Loucy (cell line): Measurements from ENCODE around the gene NCF4.

Experiments used
- H2AFZ ChIP-seq: fragments of 200-600 bp; sonication (generic); 2 replicates; pipeline ENCODE4 v1.6.0; 2016; ENCODE audit warnings: antibody characterized with exemption, mild to moderate bottlenecking, low read length, moderate library complexity
- H3F3A ChIP-seq: fragments of 200-600 bp; 2 replicates; pipeline ENCODE4 v1.6.0; 2016; ENCODE audit warnings: antibody characterized with exemption, low read depth, mild to moderate bottlenecking
- H3K27me3 ChIP-seq: fragments of 200-600 bp; sonication (generic); 2 replicates; pipeline ENCODE4 v1.6.1; 2014; ENCODE audit warnings: low read length, mild to moderate bottlenecking; ENCODE audit not compliant: insufficient read depth, poor library complexity, severe bottlenecking
- H3K36me3 ChIP-seq: fragments of 200-600 bp; sonication (generic); 2 replicates; pipeline ENCODE4 v1.6.1; 2016; ENCODE audit warnings: low read length; ENCODE audit not compliant: insufficient read depth
- H3K4me1 ChIP-seq: fragments of 200-600 bp; sonication (generic); 2 replicates; pipeline ENCODE4 v1.5.1; 2014; ENCODE audit warnings: low read length, mild to moderate bottlenecking; ENCODE audit not compliant: insufficient read depth, poor library complexity, severe bottlenecking
- H3K4me2 ChIP-seq: fragments of 200-600 bp; sonication (generic); 2 replicates; pipeline ENCODE4 v1.6.0; 2014; ENCODE audit warnings: antibody characterized with exemption, low read length, low read depth, mild to moderate bottlenecking; ENCODE audit not compliant: poor library complexity, severe bottlenecking
- H3K4me3 ChIP-seq: fragments of 200-600 bp; sonication (generic); 2 replicates; pipeline ENCODE4 v1.5.1; 2014; ENCODE audit warnings: low read length, mild to moderate bottlenecking, mixed read lengths; ENCODE audit not compliant: poor library complexity, severe bottlenecking
- H3K79me2 ChIP-seq: fragments of 200-600 bp; sonication (generic); 2 replicates; pipeline ENCODE4 v1.6.1; 2014; ENCODE audit warnings: low read length; ENCODE audit not compliant: insufficient read depth
- H3K9ac ChIP-seq: fragments of 200-600 bp; sonication (generic); 2 replicates; pipeline ENCODE4 v1.6.0; 2014; ENCODE audit warnings: mild to moderate bottlenecking, low read depth, low read length, moderate library complexity; ENCODE audit not compliant: poor library complexity, severe bottlenecking
- H3K9me2 ChIP-seq: fragments of 200-600 bp; sonication (generic); replicated peaks from 2 replicates; pipeline ENCODE4 v1.6.1; 2016; ENCODE audit warnings: low read depth, low read length, mixed read lengths
- H3K9me3 ChIP-seq: fragments of 200-600 bp; sonication (generic); 2 replicates; pipeline ENCODE4 v1.6.1; 2014; ENCODE audit warnings: mild to moderate bottlenecking, antibody characterized with exemption, low read length, low read depth; ENCODE audit not compliant: insufficient read depth
- H4K20me1 ChIP-seq: fragments of 200-600 bp; sonication (generic); 2 replicates; pipeline ENCODE4 v1.6.0; 2014; ENCODE audit warnings: antibody characterized with exemption, low read length, mild to moderate bottlenecking; ENCODE audit not compliant: insufficient read depth, poor library complexity, severe bottlenecking
- CTCF ChIP-seq: fragments of 200-600 bp; sonication (generic); conservative IDR thresholded peaks from 2 replicates; pipeline ENCODE4 v1.5.1; 2014; ENCODE audit warnings: mild to moderate bottlenecking, antibody characterized with exemption, low read length
- EZH2phosphoT487 ChIP-seq: fragments of 200-600 bp; IDR thresholded peaks from 2 replicates; pipeline ENCODE4 v1.6.1; 2018; ENCODE audit warnings: antibody characterized with exemption, mild to moderate bottlenecking, moderate library complexity, borderline replicate concordance

NCF4 gene

GRCh38 chr22:36872084-36872483, 11.3 kb downstream of the NCF4 start:
- Histone ChIP-seq H3K27me3 (no peaks in the 10 kb centered on the region), H3K9me2 (no peaks in the 10 kb centered on the region), H3K36me3 (no peaks in the 10 kb centered on the region), H4K20me1 (no peaks in the 10 kb centered on the region), H2AFZ (no peak overlapping the region), H3K4me1 (no peaks in the 10 kb centered on the region), H3K4me2 (no peak overlapping the region), H3K9me3 (no peaks in the 10 kb centered on the region), H3K9ac (no peak overlapping the region), H3F3A (no peaks in the 10 kb centered on the region), H3K4me3 (no peak overlapping the region), H3K79me2 (no peaks in the 10 kb centered on the region)
- TF ChIP-seq CTCF: no peak
- TF ChIP-seq EZH2phosphoT487: no peak

DNA sequence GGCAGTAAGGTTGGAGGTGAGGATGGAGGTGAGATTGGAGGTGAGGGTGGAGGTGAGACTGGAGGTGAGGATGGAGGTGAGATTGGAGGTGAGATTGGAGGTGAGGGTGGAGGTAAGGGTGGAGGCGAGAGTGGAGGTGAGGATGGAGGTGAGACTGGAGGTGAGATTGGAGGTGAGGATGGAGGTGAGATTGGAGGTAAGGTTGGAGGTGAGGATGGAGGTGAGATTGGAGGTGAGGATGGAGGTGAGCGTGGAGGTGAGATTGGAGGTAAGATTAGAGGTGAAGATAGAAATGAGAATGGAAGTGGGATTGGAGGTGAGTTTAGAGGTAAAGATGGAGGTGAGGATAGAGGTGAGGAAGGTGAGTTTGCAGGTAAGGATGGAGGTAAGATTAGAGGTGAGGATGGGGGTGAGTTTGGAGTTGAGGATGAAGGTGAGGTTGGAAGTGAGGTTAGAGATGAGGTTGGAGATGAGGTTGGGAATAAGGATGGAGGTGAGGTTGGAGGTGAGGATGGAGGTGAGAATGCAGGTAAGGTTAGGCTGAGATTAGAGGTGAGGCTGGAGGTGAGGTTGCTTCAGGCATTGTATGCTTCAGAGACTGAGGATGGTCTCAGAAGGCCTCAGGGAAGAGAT, 12.2 kb downstream of the NCF4 start:
- H3K27me3 ChIP-seq: no peaks in the 10 kb centered on the region
- H4K20me1 ChIP-seq: no peaks in the 10 kb centered on the region
- H3K36me3 ChIP-seq: no peaks in the 10 kb centered on the region
- H3K9ac ChIP-seq: no peak overlapping the region
- no peaks in the 10 kb centered on the region for H3K4me1 ChIP-seq
- no peak overlapping the region for H2AFZ ChIP-seq
- H3K79me2 ChIP-seq: no peaks in the 10 kb centered on the region
- H3K4me3 ChIP-seq: no peak overlapping the region
- H3F3A ChIP-seq: no peaks in the 10 kb centered on the region
- no peak overlapping the region for H3K4me2 ChIP-seq
- H3K9me3 ChIP-seq: no peaks in the 10 kb centered on the region
- TF ChIP-seq CTCF (no peak), EZH2phosphoT487 (no peak)
- H3K9me2 ChIP-seq: no peaks in the 10 kb centered on the region

GRCh38 chr22:36873614-36874308, 13.0 kb downstream of the NCF4 start:
- Histone ChIP-seq H3K9me2 (no peaks in the 10 kb centered on the region), H3K27me3 (no peaks in the 10 kb centered on the region), H3K4me2 (no peak overlapping the region), H3F3A (no peaks in the 10 kb centered on the region), H3K4me1 (no peaks in the 10 kb centered on the region), H3K4me3 (no peak overlapping the region), H3K79me2 (no peaks in the 10 kb centered on the region), H4K20me1 (no peaks in the 10 kb centered on the region), H2AFZ (peak overlapping the region; percentile 82), H3K9me3 (no peaks in the 10 kb centered on the region), H3K9ac (no peak overlapping the region), H3K36me3 (no peaks in the 10 kb centered on the region)
- TF ChIP-seq EZH2phosphoT487 (no peak), CTCF (peak; percentile 63)
